TTC549 (cell line): Measurements from ENCODE around the gene TMEM61.

Source experiments
- FAIRE-seq: peaks from 2 replicates; lab custom pipeline; 2012; peaks lifted over from hg19 to GRCh38; lab: Jason Lieb, UNC

Gene TMEM61

GRCh38 chr1:54986025-54986424 is 5.6 kb downstream of the TMEM61 start:
- FAIRE-seq: no peak

DNA sequence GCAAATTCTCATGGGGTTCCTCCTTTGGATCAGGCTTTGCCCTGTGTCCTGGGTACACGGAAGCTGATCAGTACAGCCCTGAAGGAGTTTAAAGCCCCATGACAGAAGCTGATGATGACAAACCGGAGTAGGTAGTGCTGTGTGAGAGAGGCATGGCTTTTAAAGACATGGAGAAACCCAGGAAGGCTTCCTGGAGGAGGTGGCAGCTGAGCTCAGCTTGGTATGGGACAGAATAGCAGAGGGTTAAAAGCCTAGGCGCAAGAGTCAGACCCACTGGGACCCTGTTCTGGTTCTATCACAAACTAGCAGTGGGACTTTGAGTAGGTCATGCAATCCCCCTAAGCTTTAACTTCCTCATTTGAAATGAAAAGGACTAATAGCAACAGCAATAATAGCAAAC is 6.1 kb downstream of the TMEM61 start:
- FAIRE-seq: no peak

- no peak for FAIRE-seq
Measured at GRCh38 chr1:54987427-54987826, 7.0 kb downstream of the TMEM61 start.

DNA sequence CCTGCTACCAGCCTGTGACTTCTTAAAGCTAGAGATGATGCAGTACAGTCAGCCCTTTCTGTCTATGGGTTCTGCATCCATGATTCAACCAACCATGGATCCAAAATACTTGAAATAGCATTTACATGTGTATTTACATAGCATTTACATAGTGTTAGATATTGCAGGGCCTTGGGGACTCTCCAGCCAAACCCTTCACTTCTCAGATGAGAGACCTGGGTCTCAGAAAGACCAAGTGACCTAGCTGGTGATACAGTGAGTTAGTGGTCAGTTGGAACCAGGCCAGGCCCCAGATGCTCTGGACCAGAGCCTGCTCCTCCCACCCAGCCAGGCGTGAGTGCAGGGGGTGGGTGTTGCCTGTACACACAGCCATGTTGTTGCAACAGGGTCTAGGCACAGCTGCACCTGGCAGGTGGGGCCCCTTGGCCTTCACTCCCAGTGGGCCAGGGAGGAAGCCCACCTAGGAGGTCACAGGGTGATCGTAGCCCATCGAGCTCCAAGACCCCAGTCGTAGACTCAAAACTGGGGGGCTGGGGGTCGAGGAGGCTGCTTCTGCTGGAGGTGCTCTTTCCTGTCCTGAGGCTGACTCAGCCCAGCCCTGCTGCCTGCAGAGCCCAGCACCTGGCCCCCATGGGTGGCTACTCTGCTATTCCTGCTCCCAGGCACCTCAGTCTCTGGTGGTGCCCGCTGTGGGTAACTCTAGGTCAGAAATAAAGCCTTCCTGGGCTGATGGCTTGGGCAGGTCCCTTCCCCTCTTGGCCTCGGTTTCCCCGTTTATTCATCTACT is 7.7 kb downstream of the TMEM61 start:
- FAIRE-seq: no peak

- FAIRE-seq: no peak
Measured at GRCh38 chr1:54988975-54989374, 8.5 kb downstream of the TMEM61 start.

DNA sequence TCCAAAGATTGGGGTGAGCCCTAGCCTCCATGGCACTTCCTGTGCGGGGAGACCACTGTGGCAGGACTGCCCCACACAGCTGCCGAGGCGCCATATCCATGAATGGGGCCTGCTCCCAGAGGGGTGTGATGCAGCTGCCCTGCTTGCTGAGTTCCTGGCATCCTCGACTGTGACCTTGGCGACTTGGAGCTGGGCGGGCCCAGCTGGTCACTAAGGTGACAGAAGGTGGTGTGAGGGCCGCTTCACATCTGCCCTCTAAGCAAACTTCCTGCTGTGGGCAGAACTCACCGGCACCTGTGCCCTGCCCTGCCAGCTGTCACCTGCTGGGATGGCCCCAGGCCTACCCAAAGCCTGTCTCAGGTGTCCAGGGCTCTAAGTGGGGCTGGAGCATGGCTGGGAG is 9.0 kb downstream of the TMEM61 start:
- no peak for FAIRE-seq

DNA sequence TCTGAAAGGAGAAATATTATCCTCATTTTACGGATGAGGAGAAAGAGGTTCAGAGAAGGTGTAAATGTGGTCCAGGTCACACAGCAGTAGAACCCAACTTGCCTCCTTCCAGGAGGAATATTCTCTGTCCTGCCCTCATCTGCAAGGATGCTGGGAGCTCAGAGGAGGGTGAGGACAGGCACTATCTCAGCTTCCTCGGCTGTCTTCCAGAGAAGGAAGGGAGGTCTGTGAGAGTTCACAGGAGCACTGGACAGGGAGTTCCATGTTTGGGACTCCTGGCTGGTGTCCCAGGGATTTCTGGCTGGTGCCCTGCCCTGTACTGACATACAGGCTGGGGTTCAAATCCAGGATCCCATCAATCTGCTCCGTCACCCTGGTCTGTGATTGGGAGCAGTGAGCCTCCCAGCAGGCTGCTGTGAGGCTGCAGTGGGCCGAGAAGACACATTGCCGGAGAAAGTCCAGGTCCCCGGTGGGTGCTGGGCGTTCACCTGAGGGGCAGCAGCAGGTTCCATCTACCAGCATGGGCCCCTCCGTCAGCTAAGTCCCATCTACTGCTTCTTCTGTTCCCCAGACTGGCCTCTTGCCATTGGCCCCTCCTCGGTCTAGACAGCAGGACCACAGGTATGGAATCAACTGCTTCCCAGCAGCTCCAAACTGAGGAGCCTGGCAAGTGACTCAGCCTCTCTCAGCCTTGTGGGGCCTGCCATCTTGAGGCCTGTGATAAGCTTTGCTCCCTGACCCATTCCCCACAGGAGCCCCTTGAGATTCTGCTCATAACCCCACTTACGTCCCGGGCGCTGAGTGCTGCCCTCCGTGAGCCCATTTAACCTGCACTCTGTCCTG is 9.8 kb downstream of the TMEM61 start:
- no peak for FAIRE-seq

DNA sequence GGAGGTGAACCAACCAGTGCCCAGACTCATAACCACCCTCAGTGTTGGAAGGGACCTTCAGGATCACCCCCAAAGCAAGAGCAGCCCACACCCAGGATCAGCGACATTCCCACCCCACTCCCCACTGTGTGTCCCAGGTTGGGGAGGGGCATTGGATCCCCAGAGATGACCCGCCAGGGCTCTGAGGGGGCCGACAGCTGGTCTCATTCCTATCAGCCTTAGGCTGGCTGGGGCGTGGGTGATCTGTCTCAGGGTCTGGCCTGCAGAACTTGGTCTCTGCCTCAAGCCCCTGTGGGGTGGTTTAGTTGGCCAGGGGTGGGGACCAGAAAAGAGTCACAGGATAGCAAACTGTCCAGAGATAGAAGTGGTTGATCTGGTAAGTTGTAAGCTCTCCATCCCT is 10.5 kb downstream of the TMEM61 start:
- FAIRE-seq: no peak

DNA sequence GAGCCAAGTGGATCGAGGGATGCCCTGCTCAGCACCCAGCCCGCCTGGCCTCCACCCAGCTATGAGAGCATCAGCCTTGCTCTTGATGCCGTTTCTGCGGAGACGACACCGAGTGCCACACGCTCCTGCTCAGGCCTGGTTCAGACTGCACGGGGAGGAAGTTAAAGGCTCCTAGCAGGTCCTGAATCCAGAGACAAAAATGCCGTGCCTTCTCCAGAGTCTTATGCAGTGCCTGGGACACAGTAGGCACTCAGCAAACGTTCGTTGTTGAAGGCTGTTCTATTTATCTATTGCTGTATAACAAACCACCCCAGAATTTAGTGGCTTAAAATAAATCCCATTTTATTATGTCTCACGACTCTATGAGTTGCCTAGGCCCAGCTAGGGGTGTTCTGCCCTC is 11.5 kb downstream of the TMEM61 start:
- no peak for FAIRE-seq

- FAIRE-seq: no peak
Measured at GRCh38 chr1:54993140-54993539, 12.7 kb downstream of the TMEM61 start.

GRCh38 chr1:54994355-54994990 is 14.0 kb downstream of the TMEM61 start:
- no peak for FAIRE-seq

GRCh38 chr1:54995013-54995760 is 14.8 kb downstream of the TMEM61 start:
- FAIRE-seq: no peak

DNA sequence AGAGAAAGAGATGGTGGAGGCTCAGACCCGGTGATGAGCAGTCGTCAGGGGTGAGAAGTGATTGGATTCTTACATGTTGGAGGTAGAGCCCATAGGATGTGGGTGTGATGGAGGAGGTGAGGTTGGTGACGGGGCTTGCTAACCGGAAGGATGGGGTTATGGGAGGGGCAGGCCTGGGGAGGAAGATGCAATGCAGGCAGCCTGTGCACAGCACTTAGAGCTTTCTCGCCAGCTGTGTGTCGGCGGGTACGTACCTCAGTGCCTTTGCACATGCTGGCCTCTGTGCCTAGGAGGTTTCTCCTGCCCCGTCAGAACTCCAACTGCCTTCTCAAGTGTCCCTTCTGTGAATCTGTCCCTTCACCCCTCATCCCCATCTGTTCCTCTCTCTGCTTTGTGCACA is 15.4 kb downstream of the TMEM61 start:
- FAIRE-seq: no peak

- FAIRE-seq: no peak
Measured at GRCh38 chr1:54996359-54996868, 16.0 kb downstream of the TMEM61 start.

GRCh38 chr1:54996869-54997710 is 16.7 kb downstream of the TMEM61 start:
- FAIRE-seq: no peak

DNA sequence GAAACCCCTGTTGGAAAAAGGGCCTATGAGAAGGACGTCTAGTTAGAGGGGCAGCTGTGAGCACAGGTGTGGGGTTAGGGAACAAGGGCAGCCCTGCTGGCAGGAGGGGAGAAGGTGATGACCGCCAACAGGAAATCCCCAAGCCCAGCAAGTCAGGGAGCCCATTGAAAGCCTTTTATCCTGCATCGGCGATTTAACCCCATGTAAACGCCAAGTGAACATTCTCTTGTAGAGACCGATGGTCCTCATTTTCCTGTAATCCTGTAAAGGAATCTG is 17.2 kb downstream of the TMEM61 start:
- no peak for FAIRE-seq

DNA sequence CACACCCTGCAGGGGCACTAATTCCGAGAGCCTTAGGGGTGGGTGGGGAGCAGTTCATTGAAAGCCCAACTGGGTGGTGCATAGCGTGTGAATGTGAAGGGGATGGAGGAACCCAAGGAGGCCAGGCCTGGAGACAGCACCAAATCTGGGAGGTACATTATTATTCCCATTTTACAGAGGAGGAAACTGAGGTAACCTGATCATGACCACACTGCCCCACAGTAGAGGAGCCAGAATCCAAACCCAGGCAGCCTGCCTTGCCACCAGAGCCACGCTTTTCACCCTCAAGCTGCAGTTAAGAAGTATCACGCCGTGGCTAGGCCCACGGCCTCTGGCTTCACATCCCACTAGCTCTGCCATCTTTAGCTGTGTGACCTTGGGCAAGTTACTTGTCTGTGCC is 17.7 kb downstream of the TMEM61 start:
- FAIRE-seq: no peak

- no peak for FAIRE-seq
Measured at GRCh38 chr1:54998677-54999076, 18.2 kb downstream of the TMEM61 start, which contains the start of gene BSND. TSS of gene BSND (plus strand) at chr1:54998933. CDS start at chr1:54999187, 254 bp downstream.

DNA sequence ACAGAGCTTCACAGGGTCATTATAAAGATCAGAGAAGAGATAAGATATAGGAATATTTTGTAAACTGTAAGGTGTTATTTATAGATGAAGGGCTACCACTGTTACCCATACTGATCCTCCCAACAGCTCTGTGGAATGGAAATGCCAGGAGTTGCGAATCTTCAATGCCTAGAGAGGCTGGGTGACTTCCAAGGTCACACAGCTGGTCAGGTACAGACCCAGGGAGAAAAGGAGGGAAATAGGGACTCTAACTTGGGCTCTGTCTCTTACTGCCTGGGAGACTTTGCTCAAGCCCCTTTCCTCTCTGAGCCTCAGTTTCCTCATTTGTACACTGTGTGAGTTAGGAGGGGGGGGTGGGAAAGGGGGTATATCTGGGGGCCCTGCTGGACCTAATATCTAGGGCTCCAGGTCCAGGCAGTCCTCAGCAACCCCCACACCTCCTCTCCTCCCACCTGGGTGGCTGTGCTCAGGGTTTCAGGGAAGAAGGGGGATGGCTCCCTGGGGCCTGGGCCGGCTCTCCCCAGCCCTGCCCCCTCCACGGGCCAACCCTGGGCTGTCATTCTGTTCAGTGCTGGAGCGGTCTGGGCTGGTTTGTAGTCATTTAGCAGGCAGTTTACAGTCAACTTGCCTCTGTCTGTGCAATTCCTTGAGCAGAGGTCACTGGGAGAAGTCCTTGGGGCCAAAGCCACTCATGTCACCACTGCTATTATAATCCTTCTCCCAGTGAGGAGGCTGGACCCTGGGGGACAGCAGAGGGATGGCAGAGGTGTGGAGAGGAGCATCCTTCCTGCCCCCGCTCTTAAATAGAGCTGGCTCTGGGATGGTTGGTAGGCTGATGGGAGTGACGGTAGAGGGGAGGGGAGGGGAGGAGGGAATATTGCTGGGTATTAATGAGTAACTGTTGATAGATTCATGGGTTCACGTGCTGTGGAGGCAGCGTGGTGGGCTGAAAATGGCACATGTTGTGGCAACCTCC is 20.0 kb downstream of the TMEM61 start:
- no peak for FAIRE-seq

DNA sequence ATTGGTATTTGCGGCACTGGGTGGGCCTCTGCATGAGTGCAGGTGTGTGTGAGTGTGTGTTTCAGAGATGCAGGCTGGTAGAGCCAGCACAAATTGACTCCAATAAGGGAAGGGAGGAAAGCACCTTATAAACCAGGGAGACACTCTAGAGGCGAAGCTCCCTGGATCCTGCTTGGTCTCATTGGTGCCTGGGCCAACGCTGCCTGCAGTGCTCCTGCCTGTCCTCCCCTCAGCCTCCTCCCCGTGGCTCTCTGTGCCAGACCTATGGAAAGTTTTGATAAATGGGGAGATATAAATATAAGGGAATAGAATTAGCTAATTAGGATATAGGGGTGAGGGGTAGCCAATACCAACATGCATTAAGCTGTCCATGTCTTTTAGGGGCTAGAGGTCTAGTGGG is 20.9 kb downstream of the TMEM61 start:
- FAIRE-seq: no peak
